PFSK-1 (cell line): ENCODE results near the gene KCNIP4.

Source experiments
- POLR2AphosphoS5 ChIP-seq: IDR thresholded peaks from 2 replicates; pipeline ENCODE4 v1.6.1; 2012; ENCODE audit warnings: low read depth, mild to moderate bottlenecking, control low read depth, low read length, moderate library complexity
- REST ChIP-seq, 2 experiments: IDR thresholded peaks; 2 replicates each; pipeline versions ENCODE4 v1.6.1 to v1.8.0; 2011 to 2012; ENCODE audit warnings: low read depth in 2 of 2, low read length in 2 of 2, control low read depth in 1 of 2, inconsistent platforms in 1 of 2, mild to moderate bottlenecking in 1 of 2, moderate library complexity in 1 of 2; ENCODE audit not compliant: insufficient read depth in 1 of 2
- SIN3A ChIP-seq: IDR thresholded peaks from 2 replicates; pipeline ENCODE4 v1.6.1; 2012; ENCODE audit warnings: mild to moderate bottlenecking, low read length, moderate library complexity, borderline replicate concordance; ENCODE audit not compliant: insufficient read depth
- TAF1 ChIP-seq: IDR thresholded peaks from 2 replicates; pipeline ENCODE4 v1.6.1; 2012; ENCODE audit warnings: low read length, control low read depth, borderline replicate concordance; ENCODE audit not compliant: insufficient read depth

- TF ChIP-seq POLR2AphosphoS5 (no peak), REST (IDR thresholded peaks at IDR 0.05; ENCODE audit: insufficient read depth in 1 of 2, low read depth in 2 of 2, low read length in 2 of 2) (no peak), SIN3A (no peak), TAF1 (no peak)
Measured at GRCh38 chr4:21457086-21457840, 491.3 kb downstream of the KCNIP4 start.
